Measurements from ENCODE around the gene KRTAP10-2.

The KRTAP10-2 gene

DNA sequence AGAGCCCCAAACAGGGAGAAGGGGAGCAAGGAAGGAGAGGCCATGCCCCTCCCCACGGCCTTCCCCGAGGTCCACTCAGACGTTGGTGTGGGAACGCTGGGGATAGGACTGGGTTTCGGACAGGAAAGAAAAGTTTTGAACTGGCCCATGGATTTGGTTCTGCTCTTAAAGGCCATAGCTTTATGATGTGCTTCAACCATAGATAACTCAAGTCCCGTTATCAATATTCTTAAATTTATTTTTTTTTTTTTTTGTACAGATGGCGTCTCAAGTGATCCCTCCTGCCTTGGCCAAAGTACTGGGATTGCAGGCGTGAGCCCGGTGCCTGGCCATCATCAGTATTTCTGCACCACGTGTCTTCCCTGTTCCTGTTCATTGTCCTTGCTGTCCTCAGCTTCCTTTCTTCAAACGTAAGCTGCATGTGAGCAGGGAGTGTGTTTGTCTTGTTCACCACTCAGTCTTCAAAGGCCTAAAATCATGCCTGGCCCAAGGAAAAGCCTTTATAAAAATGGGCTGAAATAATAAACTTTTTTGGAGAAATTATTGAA lies 10.5 kb downstream of the KRTAP10-2 start:
- Histone ChIP-seq H3K36me3 (ENCODE audit: control insufficient read depth in 2 of 2, insufficient read depth in 1 of 2, low read length in 2 of 2) (no peaks in the 10 kb centered on the region), H3K4me1 (ENCODE audit: control insufficient read depth, insufficient read depth, low read length) (no peaks in the 10 kb centered on the region), H3K4me3 (ENCODE audit: low read depth, low read length) (no peak overlapping the region), H3K27ac (ENCODE audit: extremely low read depth, low read depth, low read length) (no peak overlapping the region), H3K9me3 (ENCODE audit: control insufficient read depth, insufficient read depth, low read depth, low read length) (no peaks in the 10 kb centered on the region)
- TF ChIP-seq ZNF350 (tag by site-specific recombination; IDR thresholded peaks at IDR 0.05), result no peak
- TF ChIP-seq, protein P1, sequence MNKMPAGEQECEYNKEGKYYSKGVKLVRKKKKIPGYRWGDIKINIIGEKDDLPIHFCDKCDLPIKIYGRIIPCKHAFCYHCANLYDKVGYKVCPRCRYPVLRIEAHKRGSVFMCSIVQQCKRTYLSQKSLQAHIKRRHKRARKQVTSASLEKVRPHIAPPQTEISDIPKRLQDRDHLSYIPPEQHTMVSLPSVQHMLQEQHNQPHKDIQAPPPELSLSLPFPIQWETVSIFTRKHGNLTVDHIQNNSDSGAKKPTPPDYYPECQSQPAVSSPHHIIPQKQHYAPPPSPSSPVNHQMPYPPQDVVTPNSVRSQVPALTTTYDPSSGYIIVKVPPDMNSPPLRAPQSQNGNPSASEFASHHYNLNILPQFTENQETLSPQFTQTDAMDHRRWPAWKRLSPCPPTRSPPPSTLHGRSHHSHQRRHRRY (tag by site-specific recombination; IDR thresholded peaks at IDR 0.05), result no peak
- TF ChIP-seq ZNF121 (tag by site-specific recombination; IDR thresholded peaks at IDR 0.05), result no peak
- TF ChIP-seq ZFHX2 (tag by site-specific recombination; conservative IDR thresholded peaks at IDR 0.05), result no peak
- ChIA-PET CTCF (interaction anchor here (0.8 kb wide), 1 partner anchor 21 kb away, joined by 3 read pairs; no protein-coding TSS in a partner anchor), POLR2A (no interaction called here)

DNA sequence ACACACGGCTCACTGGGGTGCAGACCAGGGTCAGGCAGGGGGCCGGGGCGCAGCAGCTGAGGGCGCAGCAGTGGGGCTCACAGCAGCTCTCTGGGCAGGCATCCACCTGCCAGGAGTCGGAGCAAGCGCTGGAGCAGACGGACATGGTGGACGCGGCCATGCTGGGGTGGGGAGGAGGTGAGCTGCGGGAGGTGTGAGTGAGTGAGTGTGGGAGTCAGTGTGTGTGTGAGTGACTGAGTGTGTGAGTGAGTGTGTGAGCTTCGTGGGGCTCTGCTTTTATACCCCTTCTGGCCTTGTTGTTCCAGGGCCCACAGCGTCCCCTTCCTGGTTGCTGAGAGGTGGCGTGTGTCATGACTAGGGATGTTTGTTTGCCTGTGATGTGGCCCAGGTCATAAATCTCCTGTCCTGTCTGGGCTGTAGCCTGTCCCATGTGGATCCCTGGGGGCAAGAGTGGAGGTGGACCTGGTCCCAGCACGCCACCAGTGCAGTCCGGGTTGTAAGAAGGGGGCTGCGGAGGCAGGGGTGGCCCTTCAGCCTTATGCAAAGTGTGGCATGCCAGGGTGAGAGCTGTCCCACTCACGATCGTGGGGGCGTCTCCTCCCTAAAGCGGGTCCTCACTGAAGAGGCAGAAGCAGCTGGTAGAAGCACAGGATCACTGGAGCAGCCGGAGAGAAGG lies 11.2 kb downstream of the KRTAP10-2 start, which contains the start of gene KRTAP10-1:
Gene KRTAP10-1 (minus strand): TSS at position 205 of the 676 bp plus-strand sequence. CDS start 45 bp downstream, at position 160.
- POLR2A ChIA-PET, result no interaction called here
- CTCF ChIA-PET, result interaction anchor here (0.8 kb wide), 1 partner anchor 20 kb away, joined by 3 read pairs; no protein-coding TSS in a partner anchor
- H3K36me3 ChIP-seq (ENCODE audit: control insufficient read depth in 2 of 2, insufficient read depth in 1 of 2, low read length in 2 of 2), result no peaks in the 10 kb centered on the region
- no peak within 1 kb of the TSS for H3K4me3 ChIP-seq (ENCODE audit: low read depth, low read length)
- no peak for TF ChIP-seq ZNF571 (tag by site-specific recombination; IDR thresholded peaks at IDR 0.05)
- TF ChIP-seq ZNF76 (tag by site-specific recombination; IDR thresholded peaks at IDR 0.05; ENCODE audit: borderline replicate concordance, low read depth), result no peak
- TF ChIP-seq ZNF48 (tag by site-specific recombination; IDR thresholded peaks at IDR 0.05), result no peak
- TF ChIP-seq KLF8 (tag by site-specific recombination; IDR thresholded peaks at IDR 0.05), result no peak
- TF ChIP-seq ZNF843 (tag by site-specific recombination; IDR thresholded peaks at IDR 0.05), result no peak
- TF ChIP-seq, protein P2, sequence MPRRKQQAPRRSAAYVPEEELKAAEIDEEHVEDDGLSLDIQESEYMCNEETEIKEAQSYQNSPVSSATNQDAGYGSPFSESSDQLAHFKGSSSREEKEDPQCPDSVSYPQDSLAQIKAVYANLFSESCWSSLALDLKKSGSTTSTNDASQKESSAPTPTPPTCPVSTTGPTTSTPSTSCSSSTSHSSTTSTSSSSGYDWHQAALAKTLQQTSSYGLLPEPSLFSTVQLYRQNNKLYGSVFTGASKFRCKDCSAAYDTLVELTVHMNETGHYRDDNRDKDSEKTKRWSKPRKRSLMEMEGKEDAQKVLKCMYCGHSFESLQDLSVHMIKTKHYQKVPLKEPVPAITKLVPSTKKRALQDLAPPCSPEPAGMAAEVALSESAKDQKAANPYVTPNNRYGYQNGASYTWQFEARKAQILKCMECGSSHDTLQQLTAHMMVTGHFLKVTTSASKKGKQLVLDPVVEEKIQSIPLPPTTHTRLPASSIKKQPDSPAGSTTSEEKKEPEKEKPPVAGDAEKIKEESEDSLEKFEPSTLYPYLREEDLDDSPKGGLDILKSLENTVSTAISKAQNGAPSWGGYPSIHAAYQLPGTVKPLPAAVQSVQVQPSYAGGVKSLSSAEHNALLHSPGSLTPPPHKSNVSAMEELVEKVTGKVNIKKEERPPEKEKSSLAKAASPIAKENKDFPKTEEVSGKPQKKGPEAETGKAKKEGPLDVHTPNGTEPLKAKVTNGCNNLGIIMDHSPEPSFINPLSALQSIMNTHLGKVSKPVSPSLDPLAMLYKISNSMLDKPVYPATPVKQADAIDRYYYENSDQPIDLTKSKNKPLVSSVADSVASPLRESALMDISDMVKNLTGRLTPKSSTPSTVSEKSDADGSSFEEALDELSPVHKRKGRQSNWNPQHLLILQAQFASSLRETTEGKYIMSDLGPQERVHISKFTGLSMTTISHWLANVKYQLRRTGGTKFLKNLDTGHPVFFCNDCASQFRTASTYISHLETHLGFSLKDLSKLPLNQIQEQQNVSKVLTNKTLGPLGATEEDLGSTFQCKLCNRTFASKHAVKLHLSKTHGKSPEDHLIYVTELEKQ (tag by site-specific recombination; IDR thresholded peaks at IDR 0.05; ENCODE audit: borderline replicate concordance), result no peak
- TF ChIP-seq ZBTB20 (tag by site-specific recombination; IDR thresholded peaks at IDR 0.05), result no peak
- TF ChIP-seq ZNF654 (tag by site-specific recombination; IDR thresholded peaks at IDR 0.05; ENCODE audit: low read depth), result no peak
- TF ChIP-seq ZNF24 (tag by site-specific recombination; IDR thresholded peaks at IDR 0.05), result no peak
- TF ChIP-seq ZNF214 (tag by site-specific recombination; IDR thresholded peaks at IDR 0.05; ENCODE audit: borderline replicate concordance), result no peak
- TF ChIP-seq, protein P3, sequence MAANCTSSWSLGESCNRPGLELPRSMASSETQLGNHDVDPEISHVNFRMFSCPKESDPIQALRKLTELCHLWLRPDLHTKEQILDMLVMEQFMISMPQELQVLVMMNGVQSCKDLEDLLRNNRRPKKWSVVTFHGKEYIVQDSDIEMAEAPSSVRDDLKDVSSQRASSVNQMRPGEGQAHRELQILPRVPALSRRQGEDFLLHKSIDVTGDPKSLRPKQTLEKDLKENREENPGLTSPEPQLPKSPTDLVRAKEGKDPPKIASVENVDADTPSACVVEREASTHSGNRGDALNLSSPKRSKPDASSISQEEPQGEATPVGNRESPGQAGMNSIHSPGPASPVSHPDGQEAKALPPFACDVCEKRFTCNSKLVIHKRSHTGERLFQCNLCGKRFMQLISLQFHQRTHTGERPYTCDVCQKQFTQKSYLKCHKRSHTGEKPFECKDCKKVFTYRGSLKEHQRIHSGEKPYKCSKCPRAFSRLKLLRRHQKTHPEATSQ (tag by site-specific recombination; IDR thresholded peaks at IDR 0.05), result no peak
- TF ChIP-seq ZNF629 (tag by site-specific recombination; IDR thresholded peaks at IDR 0.05), result no peak
- no peaks in the 10 kb centered on the region for H3K4me1 ChIP-seq (ENCODE audit: control insufficient read depth, insufficient read depth, low read length)
- no peaks in the 10 kb centered on the region for H3K9me3 ChIP-seq (ENCODE audit: control insufficient read depth, insufficient read depth, low read depth, low read length)
- no peak within 1 kb of the TSS for H3K27ac ChIP-seq (ENCODE audit: extremely low read depth, low read depth, low read length)

Data from HEK293 (cell line).